Activated CD8-positive, alpha-beta memory T cell treated with anti-CD3 and anti-CD28 coated beads for 24 hours (primary cell): ENCODE data around the gene NFAM1.

ENCODE experiments used
- DNase-seq: peaks from one replicate; pipeline ENCODE4 v3.0.0-alpha.2; 2020

NFAM1 gene

DNA sequence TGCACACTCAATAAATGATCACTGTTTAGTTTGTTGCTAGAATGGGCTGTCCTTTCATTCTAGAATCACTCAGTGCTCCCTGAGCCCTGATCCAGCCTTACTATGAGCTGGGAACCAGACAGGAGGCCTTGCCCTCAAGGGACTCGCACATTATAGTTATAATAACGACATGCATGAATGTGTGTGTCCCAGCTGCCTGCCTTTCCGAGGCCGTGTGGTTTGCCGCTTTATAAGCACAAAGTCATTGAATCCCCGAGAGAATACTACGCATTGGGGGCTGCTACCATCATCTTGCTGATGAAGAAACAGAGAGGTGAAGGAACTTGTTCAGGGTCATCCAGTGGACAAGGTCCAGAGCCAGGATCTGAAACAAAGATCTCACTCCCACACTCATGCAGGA is 75.7 kb downstream of the NFAM1 start:
- no peak for DNase-seq

DNA sequence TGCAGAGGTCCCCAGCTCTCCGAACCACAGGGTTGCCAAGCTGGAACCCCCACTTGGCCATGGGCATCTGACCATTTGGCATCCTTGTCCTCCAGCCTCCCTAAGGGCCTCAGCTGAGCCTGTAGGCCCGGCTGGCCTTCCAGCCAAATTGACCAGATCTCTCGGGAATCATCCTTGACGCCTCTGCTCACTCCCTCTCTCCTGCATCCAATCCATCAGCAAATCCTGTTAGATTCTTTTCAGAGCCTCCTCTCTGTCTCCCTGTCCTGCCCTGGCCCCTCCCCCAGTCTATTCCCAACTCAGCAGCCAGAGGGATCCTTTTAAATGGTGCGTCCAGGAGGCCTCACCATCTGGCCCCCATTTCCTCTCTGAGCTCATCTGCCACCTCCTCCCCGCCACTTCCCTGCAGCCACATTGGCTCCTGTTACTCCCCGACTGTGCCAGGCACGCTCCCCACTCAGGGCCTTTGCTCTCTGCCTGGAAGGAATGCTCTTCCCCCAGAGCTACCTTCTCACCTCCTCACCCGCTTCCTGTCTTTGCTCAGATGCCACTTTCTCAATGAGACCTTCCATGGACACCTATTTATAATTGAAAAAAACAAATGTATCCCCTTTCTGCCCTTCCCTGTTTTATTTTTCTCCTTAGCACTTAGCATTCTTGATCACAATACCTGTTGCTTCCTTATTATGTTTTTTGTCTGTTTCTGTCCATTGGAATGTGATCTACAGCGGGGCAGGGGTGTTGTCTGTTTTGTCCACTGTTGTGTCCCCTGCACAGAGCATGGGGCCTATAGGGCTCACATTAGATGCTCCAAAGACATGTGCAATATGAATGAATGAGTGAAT is 78.1 kb downstream of the NFAM1 start:
- DNase-seq: no peak

DNA sequence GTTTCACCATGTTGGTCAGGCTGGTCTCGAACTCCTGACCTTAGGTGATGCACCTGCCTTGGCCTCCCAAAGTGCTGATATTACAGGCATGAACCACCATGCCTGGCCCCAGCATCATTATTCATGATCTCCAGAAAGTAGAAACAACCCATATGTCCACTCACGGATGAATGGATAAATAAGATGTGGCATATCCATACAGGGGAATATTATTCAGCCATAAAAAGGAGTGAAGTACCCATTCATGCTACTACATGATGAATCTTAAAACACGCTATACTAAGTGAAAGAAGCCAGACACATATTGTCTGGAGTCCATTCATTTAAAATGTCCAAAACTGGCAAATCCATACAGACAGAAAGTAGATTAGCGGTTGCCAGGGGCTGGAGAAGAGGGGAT is 81.8 kb downstream of the NFAM1 start:
- no peak for DNase-seq

DNA sequence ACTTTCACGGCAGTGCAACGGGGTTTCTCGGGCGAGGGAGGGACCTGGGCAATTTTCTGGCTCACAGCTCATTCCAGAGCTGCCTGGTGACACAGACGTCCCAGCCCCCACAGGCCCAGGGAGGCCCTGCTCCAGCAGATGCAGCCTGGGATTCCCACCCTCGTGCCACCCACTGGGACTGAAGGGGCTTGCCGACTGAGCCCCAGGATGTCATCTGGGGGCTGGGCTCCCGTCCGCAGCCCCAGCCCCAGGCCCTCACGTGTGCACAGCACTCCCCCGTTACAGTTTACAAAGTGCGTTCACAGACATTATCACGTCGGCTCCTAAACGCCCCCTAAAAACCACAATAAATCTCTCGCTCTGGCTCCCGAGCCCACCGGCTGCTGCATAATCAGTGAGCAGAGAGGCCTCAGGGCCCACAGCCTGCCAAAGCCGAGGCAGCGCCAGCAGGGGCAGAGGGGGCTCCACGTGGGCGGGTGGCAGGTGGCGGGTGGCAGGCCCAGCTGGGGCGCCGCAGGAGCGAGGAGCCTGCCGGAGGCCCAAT is 84.8 kb downstream of the NFAM1 start:
- DNase-seq: no peak

DNA sequence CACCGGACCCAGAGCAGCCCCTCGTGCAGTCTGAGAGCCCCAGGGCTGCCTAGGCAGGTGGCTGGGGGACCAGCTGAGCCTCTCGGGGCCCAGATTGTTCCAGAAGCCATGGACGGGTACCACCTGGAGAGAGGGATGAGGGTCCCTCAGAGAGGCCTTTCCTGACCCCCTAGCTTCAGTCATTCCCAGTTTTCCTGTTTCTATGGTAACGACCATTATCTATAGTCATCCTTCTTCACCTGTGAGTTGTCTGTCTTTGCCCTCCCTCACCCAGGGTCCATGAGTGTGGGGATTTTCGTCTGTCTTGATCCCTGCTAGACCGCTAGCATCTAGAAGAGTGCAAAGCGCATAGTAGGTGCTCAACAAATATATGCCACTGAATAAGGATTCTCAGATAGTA is 85.5 kb downstream of the NFAM1 start:
- no peak for DNase-seq

DNA sequence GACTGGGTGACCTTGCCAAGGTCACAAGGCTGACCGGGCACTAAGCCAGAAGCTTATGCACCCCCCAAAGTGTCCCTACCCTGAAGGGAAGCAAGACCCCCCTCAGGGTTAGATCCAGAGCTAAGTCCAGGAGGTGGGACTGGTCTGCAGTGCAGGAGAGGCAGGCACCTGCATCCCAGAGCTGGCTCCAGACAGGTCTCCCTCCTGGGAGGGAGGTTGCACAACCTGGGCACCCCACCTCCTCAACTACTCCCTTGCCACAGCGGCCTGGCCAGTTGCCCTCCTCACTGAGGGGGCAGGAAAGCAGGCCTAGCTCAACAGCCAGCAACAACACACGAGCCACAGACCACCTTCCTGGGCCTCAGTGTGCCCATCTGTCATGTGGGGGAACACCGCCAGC is 86.7 kb downstream of the NFAM1 start:
- no peak for DNase-seq

DNA sequence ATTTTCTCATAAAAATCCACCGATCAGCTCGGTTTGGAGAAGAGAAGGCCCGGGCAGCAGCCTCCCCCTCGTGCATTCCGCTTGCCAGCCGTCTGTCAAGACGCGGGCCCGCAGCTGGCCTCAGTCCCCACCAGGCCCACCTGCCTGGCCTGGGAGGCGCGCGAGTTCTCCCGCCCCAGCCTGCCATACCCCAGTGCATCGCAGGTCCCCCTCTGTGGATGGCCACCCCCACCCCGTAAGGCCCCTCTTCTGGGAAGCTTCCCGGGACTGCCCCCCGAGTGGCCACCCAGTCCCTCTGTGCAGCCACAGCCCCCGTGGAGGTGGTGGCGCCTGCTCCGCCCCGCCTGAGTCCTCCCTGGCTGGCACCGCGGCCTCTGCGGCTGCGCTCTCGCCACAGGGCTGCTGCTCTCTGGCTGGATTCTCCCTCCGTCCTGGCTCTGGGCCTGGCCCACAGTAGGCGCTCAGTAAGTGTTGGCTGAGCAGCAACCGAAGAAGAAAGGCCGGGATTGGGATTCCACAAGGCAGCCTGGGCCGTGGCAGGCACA is 87.8 kb downstream of the NFAM1 start:
- no peak for DNase-seq

DNA sequence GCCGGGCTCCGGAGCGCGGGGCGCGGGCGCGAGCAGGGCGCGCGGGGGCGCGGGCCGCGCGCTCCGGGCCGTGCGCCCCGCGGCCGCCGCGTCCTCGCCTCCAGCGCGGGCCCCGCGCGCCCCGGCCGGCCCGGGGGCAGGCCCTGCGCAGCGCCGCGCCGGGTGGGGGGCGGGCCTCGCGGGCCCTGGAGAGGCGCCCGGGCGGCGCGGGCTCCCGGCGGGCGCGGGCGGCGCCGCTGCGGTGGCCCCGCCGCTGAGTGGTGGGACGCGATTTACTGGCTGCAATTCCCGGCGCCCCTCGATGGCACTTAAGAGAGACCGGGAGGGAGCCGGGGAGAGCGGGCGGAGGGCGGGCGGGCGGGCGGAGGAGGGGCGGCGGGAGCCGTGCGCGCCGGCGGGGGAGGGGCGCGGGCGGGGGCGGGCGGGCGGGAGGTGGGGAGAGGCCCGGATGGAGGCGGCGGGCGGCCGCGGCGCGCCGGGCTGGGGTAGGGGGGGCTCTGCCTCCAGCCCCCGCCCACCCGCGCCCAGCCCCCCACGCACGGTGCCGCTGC is 88.6 kb downstream of the NFAM1 start:
- DNase-seq: no peak

DNA sequence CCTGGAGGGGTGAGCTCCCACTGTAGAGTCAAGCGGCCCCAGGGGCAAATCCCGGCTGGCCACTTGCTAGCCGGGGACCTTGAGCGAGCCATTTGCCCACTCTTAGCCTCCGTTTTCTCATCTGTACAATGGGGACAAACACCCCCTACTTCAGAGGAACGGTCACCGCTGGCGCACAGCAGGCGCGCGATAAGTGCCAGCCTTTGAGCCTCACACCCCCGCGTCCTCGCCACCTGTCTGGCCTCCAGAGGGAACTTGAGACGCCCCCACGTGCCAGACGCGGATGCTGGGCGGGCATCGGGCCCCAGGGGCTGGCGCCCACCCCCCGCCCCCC is 89.1 kb downstream of the NFAM1 start:
- peak; percentile 71 for DNase-seq

DNA sequence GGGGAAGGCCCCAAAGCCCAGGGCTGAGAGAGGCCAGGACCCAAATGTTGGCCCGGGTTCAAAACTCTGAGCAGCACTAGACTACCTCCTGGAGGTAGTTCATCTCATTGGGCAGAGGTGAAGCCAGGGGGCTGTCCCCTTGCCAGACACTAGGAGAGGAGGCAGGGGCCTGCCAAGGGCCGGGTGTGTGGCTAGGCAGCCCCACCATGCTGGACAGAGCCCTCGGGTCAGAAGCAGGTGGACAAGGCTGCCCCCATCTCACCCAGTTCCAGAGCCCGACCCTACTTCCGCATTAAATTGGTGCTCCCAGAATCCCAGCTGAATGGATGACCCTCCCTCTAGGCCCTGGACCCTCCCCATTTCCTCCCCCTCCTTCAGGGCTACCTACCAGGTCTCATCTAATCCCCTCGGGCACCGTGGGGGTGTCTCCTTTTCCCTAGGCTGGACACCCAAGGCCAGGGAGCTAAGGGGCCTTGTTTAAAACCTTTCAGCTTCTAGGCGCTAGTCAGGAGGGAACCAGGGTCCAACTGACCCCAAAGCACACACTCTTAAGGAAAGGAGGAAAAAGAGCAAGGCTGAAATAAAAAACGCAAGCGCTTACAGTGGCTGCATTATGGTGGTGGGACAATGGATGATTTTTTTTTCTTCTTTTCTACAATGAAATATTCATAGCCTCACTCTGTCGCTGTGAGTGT is 89.6 kb downstream of the NFAM1 start:
- DNase-seq: no peak

DNA sequence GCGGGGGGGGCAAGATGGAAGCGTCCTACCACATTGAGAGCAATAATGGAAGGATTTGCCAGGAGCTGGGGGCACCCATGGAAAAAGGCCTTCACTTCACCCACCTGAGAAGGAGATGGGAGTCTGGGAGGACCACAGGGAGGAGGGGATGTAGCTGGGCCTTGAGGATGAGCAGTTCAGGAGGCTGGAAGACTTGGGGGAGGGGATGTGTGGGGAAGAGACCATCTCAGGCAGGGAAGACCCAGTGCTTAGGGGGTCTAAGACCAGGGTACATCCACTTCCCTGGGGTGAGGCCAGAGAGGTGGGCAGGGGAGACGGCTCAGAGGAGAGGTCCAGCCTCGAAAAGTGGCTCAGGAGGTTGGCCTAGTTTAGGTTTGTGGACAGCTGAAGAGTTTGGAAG is 90.4 kb downstream of the NFAM1 start:
- no peak for DNase-seq

DNA sequence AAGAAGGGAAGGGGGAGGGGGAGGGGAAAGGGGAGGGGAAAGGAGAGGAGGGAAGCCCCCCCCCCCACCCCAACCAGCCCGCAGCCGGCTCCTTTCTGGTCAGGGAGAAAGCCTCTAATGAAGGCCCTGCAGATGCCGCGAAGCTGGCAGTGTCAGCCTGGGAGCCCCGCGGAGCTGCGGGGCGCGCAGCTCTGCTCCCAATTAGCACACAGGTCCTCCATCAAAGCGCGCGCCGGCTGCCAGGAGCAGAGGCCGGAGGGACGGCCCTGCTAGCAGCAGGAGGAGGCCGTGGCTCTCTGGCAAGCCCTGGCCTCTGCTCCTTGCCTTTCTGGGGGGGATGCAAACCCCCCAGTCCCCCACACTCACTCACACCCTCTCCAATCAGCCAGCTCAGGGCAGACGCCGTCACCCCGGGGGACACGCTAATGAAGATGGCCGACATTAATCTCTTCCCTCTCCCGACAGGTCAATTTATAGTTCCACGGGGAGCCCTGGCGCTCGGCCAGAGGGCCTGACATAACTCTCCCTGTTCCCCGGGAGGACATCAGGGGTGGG is 91.3 kb downstream of the NFAM1 start:
- no peak for DNase-seq

DNA sequence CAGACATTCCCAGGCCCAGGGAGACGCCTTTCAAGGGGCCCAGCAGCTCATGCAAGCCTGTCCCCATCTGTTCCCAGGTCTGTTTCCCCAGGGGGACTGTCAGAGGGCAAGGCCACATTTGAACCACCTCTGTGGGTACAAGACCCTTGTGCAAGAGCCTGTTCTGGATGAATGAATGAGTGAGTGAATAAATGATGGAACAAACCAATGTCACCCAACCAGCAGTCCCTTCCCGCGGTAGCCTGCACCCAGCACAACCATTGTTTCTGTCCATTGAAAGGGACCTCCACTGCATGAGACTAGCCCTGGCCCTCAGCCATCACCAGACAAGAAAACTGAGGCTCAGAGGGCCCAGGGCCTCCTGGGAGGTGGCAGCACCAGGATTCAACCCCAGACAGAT is 92.1 kb downstream of the NFAM1 start:
- DNase-seq: no peak

DNA sequence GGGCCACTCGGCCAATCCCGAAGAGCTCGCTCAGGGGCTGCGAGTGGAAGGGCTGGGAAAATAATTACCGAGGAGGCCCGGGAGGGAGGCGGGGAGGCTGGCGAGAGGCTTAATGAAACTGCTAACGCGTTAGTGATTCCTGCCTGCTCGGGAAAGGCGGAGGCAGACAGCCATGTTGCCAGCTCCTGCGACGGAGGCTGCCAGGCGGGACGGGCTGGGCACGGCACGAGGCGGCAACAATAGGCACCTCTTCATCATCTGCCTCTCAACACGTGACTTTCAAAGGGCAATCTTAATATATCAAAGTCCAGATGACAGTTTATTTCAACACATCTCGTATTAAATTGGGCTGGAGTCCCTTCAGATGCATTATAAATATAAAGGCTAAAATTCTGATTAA is 93.7 kb downstream of the NFAM1 start:
- no peak for DNase-seq

DNA sequence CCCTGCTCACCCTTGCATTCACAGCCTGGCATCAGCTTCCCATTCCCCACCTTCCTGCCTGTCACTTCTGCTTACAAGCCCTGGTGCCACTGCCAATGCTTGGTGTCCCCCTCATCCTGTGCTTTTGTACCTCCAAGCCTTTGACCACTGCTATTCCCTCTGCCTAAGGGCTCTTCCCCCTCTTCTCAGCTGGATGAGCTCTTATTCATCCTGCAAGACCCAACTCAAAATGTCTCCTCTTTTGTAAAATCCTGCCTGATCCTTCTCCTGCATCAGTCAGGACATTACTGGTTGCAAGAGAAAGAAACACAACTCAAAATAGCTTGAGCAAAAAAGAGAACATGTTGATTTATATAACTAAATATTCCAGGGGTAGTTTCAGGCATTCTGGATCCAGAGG is 94.8 kb downstream of the NFAM1 start:
- no peak for DNase-seq

DNA sequence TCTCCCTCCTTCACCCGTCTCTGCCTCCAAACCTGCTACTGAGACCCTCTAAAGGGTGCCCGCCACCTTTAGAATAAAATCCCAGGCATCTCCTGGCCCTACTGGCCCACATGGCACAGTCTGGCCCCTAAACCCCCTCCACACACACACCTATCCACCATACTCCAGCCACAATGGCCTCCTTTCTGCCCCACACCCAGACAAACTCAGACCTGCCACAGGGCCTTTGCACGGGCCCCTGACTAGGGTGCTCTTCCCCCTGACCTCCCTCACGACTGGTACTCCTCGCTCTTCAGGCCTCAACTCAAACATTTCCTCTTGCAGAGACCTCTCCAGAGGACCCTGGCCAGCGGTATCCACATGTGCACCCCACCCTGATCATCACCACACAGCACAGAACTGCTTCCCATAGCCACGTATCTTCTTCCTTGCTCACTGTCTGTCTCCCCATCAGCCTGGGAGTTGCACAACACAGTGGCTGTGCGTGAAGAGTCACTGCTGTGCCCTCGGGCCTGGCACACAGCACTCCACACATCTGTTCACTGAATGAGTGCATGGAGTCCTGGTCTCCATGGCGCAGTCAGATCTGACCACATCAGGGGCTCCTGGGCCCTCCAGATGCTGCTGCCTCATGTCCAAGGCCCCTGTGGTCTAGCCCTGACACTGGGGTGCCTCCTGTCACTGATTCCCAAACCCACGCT is 95.5 kb downstream of the NFAM1 start:
- DNase-seq: no peak

DNA sequence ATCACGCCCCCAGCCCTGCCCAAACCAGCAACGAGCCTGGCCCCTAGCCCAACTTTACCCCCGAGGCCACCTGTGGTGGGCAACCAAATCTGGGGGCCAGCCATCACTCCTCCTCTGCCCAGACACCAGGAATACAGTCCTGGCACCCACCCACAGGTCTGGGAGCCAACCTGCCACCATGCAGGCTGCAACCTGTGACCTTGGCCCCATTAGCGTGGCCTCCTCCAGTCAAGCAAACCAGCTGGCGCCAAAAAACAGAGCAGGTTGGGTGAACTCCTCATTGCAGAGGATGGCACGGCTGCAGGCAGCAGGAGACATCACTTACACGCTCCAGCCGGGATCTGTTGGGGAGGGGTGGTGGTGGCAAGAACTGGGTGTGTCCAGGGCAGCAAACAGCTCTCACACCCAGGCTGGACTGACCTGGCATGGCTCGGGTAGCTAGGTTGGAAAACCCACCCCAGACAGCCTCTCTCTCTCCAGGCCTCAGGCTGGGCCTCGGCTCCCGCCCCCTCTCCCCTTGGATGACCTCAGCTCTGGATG is 96.3 kb downstream of the NFAM1 start:
- no peak for DNase-seq

DNA sequence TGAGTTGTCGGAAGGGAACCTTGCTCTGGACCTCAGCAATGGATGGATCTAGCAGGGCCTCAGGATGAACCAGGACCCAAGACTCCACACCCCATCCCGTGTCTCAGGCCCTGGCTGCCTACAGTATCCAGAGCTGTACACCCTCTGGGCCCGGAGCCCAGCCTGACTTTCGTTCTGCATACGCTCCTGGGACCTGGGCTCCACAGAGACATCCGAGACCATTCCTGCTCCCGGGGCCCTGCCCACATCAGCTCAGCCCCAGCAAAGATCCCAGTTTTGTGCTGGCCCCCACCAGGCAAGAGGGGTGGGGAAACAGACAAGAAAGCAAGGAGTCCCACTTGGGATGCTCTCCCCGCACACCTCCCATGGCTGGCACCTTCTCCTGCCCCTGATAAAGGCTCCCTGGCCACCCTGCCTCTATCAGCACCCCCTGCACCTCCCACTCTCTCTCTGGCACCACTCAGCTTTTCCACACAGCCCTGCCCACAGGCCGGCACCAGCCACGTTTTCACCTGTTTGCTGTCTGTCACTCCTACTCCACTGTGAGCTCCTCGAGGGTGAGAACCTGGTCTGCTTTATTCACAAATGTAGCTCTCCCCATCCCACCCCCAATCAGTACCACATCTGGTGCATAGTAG is 97.2 kb downstream of the NFAM1 start:
- no peak for DNase-seq

DNA sequence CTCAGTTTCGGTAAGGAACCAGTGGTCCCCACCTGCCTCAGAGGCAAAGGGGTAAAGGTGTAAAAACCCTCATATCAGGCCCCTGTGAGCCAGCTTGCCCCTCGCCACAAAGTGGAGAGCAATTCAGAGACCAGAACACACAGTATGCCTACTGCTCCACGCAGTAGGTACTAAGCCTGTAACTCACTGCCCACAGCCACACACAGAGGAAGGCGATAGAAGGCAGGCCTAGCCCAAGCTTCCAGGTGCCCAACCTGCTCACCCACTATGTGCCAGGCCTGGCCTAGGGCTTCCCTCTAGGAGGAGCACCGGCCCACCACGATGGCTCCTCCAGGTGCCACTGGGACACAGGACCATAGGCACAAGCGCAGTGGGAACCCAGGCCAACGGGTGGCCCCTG is 98.7 kb downstream of the NFAM1 start:
- no peak for DNase-seq

DNA sequence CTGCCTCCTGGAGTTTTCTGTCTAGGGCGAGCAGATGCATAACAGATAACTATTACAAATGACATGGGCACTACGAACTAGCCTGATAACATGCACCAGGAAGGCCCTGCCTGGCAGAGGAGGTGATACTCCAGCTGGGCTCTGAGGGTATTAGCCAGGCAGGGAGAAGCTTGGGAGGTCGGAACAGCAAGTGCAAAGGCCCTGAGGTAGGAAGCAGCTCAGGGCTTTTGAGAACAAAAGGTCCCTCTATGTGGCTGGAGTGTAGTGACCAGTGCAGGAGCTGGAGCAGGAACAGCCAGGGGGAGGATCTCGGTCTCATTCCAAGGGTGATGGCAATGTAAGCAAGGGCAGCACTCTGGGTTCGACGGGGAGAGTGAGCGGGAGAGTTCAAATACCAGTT is 100.1 kb downstream of the NFAM1 start:
- no peak for DNase-seq

DNA sequence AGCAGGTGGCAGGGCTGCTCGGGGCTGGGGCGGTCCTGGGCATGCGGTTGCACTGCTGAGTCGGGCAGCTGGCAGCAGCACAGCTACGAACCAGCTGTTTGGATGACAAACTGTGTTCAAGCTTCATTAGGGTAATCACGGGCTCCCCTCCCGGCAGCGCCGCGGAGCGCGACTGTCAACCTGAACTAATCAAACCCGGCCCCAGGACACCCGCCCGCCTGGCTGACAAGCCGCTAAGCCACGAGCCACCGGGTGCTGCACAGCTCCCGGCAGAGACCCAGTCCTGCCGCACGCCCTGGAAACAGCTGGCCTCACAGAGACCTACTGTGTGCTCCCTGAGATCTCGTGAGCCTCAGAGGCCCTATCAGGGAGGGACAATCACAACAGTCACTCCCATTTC is 101.2 kb downstream of the NFAM1 start:
- DNase-seq: no peak
